ENCODE results near the gene SMAD6. TPM values are rescaled to one million over a fixed set of nuclear protein-coding genes. Genes with fewer than 3 reads are reported as not detected.

The SMAD6 gene
- total RNA-seq, 1 donor from 2014 or later = 8.9 TPM

DNA sequence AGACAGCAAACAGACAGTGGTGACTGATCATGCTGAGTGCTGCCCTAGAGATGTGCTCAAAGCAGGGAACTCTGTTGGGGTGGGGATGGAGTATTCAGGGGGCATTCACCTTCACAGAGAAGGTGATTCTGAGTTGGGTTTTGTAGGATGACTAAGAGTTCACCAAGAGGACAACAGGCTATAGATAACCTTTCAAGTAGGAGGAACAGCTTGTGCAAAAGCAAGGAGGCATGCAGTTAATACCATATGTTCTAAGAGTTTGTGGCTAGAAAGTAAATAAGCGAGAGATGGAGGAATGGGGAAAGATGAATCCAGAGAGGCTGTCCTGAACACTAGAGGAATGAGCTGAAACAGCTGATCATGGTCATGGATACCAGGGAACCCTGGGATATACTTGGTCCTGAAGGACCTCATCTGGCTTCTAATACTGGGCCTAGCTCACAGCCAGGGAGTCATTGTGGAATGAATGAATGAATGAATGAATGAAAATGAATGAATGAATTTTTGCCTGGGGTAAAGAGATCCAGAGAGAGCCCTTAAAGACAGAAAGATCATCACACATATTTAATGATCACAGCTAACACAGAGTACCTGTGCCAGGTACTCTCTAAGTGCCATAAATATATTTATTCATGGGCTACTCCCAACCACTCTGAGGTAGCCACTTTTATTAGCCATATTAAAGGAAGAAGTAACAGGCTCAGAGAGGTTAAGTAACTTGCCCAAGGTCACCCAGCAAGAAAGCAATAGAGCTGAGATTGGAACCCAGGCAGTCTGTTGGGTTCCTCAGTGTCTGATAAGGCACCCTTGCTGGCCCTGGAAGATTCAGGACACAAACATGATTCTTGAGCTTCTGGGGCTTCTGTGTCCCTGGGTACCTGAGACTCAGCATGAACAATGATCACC is 22.0 kb downstream of the SMAD6 start:
- Histone ChIP-seq H3K27me3 (ENCODE audit: control insufficient read depth in 3 of 3, insufficient read depth in 3 of 3, low read length in 3 of 3) (no peaks in the 10 kb centered on the region), H3K27ac (ENCODE audit: low read depth, low read length) (no peak overlapping the region), H3K4me3 (ENCODE audit: low read length in 3 of 3) (no peak overlapping the region), H3K36me3 (ENCODE audit: control insufficient read depth in 3 of 3, insufficient read depth in 3 of 3, low read length in 3 of 3) (peaks cover 0 to 7% (median 3%) of the 10 kb centered on the region in 3 donors), H3K4me1 (ENCODE audit: control insufficient read depth in 3 of 3, insufficient read depth in 3 of 3, low read length in 3 of 3) (peaks cover 0 to 6% (median 3%) of the 10 kb centered on the region in 3 donors), H3K9ac (ENCODE audit: low read depth in 1 of 3, low read length in 3 of 3) (no peak overlapping the region), H3K9me3 (ENCODE audit: control insufficient read depth in 3 of 3, low read length in 3 of 3) (no peaks in the 10 kb centered on the region)

DNA sequence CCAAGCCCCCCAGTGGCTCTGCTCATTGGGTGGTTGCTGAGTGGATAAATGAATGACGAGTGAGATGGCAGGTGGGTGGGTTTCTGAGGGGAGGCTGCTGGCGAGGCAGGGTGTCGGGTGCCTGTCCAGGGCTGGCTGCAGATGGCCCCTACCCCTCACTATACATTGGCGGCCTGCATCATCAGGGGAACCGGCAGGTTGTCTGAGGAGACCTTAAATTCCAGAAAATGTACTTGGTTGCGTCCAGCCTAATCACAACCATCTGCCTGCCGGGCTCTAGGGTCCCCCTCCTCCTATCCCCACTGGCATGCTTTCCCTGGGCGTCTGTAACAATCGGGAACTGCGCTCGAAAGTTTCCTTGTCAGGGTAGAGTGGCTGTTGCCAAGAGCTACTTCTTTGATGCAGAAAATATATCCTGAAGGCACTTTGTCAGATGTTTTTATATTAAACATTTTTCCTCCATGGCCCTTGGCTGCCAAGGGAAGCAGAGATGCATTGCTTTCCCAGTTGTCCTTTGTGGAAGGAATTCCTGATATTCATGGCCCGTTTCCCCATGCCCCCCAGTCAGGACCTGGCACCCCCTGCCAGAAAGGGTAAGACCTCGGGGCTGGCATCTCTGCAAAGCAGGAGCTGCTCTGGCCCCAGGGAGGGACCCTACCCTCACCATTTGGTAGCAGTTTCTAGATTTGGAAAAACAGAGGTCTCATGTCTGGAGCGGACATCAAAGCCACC is 22.9 kb downstream of the SMAD6 start:
- Histone ChIP-seq H3K9me3 (ENCODE audit: control insufficient read depth in 3 of 3, low read length in 3 of 3) (no peaks in the 10 kb centered on the region), H3K27me3 (ENCODE audit: control insufficient read depth in 3 of 3, insufficient read depth in 3 of 3, low read length in 3 of 3) (no peaks in the 10 kb centered on the region), H3K4me1 (ENCODE audit: control insufficient read depth in 3 of 3, insufficient read depth in 3 of 3, low read length in 3 of 3) (peaks cover 0 to 7% (median 3%) of the 10 kb centered on the region in 3 donors), H3K4me3 (ENCODE audit: low read length in 3 of 3) (no peak overlapping the region), H3K27ac (ENCODE audit: low read depth, low read length) (no peak overlapping the region), H3K9ac (ENCODE audit: low read depth in 1 of 3, low read length in 3 of 3) (no peak overlapping the region), H3K36me3 (ENCODE audit: control insufficient read depth in 3 of 3, insufficient read depth in 3 of 3, low read length in 3 of 3) (peaks cover 0 to 3% (median 3%) of the 10 kb centered on the region in 3 donors)

- Histone ChIP-seq H3K27me3 (ENCODE audit: control insufficient read depth in 3 of 3, insufficient read depth in 3 of 3, low read length in 3 of 3) (no peaks in the 10 kb centered on the region), H3K36me3 (ENCODE audit: control insufficient read depth in 3 of 3, insufficient read depth in 3 of 3, low read length in 3 of 3) (peaks cover 0 to 3% (median 3%) of the 10 kb centered on the region in 3 donors), H3K4me3 (ENCODE audit: low read length in 3 of 3) (no peak overlapping the region), H3K9me3 (ENCODE audit: control insufficient read depth in 3 of 3, low read length in 3 of 3) (no peaks in the 10 kb centered on the region), H3K4me1 (ENCODE audit: control insufficient read depth in 3 of 3, insufficient read depth in 3 of 3, low read length in 3 of 3) (peaks cover 0 to 8% (median 3%) of the 10 kb centered on the region in 3 donors), H3K27ac (ENCODE audit: low read depth, low read length) (no peak overlapping the region), H3K9ac (ENCODE audit: low read depth in 1 of 3, low read length in 3 of 3) (no peak overlapping the region)
Measured at GRCh38 chr15:66725464-66725785, 23.4 kb downstream of the SMAD6 start.

DNA sequence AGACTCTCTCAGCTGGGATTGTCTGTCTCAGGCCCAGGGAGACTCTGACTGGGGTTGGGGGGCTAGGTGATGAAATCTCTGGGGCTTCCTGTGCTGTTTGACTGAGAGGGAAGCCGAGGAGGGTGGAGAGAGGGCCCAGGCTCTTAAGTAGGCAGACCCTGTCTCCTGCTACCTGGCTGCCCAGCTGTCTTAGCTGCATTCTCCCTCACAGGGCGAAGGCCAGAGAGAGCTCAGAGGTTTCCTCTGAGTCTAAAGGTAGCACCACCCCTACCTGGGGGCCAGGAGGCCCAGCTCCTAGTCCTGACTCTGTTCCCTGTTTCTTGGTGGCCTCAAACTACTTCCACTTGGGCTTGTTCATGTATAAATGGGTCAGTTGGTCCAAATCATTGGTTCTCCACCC is 24.4 kb downstream of the SMAD6 start:
- Histone ChIP-seq H3K4me3 (ENCODE audit: low read length in 3 of 3) (no peak overlapping the region), H3K9me3 (ENCODE audit: control insufficient read depth in 3 of 3, low read length in 3 of 3) (no peaks in the 10 kb centered on the region), H3K36me3 (ENCODE audit: control insufficient read depth in 3 of 3, insufficient read depth in 3 of 3, low read length in 3 of 3) (peaks cover 0 to 3% (median 0%) of the 10 kb centered on the region in 3 donors), H3K4me1 (ENCODE audit: control insufficient read depth in 3 of 3, insufficient read depth in 3 of 3, low read length in 3 of 3) (peaks cover 0 to 8% (median 3%) of the 10 kb centered on the region in 3 donors), H3K27me3 (ENCODE audit: control insufficient read depth in 3 of 3, insufficient read depth in 3 of 3, low read length in 3 of 3) (no peaks in the 10 kb centered on the region), H3K9ac (ENCODE audit: low read depth in 1 of 3, low read length in 3 of 3) (peak overlapping the region in 1 of 3 donors; percentile 16), H3K27ac (ENCODE audit: low read depth, low read length) (no peak overlapping the region)

- H3K36me3 ChIP-seq (ENCODE audit: control insufficient read depth in 3 of 3, insufficient read depth in 3 of 3, low read length in 3 of 3) = no peaks in the 10 kb centered on the region
- no peak overlapping the region for H3K4me3 ChIP-seq (ENCODE audit: low read length in 3 of 3)
- H3K9ac ChIP-seq (ENCODE audit: low read depth in 1 of 3, low read length in 3 of 3) = peak overlapping the region in 1 of 3 donors; percentile 33
- H3K4me1 ChIP-seq (ENCODE audit: control insufficient read depth in 3 of 3, insufficient read depth in 3 of 3, low read length in 3 of 3) = peaks cover 3 to 11% (median 4%) of the 10 kb centered on the region in 3 donors
- H3K27me3 ChIP-seq (ENCODE audit: control insufficient read depth in 3 of 3, insufficient read depth in 3 of 3, low read length in 3 of 3) = no peaks in the 10 kb centered on the region
- no peaks in the 10 kb centered on the region for H3K9me3 ChIP-seq (ENCODE audit: control insufficient read depth in 3 of 3, low read length in 3 of 3)
- H3K27ac ChIP-seq (ENCODE audit: low read depth, low read length) = peak overlapping the region; percentile 36
Measured at GRCh38 chr15:66729331-66729951, 27.4 kb downstream of the SMAD6 start.

- no peaks in the 10 kb centered on the region for H3K27me3 ChIP-seq (ENCODE audit: control insufficient read depth in 3 of 3, insufficient read depth in 3 of 3, low read length in 3 of 3)
- peaks cover 9 to 14% (median 10%) of the 10 kb centered on the region in 3 donors for H3K4me1 ChIP-seq (ENCODE audit: control insufficient read depth in 3 of 3, insufficient read depth in 3 of 3, low read length in 3 of 3)
- H3K27ac ChIP-seq (ENCODE audit: low read depth, low read length) = no peak overlapping the region
- H3K36me3 ChIP-seq (ENCODE audit: control insufficient read depth in 3 of 3, insufficient read depth in 3 of 3, low read length in 3 of 3) = no peaks in the 10 kb centered on the region
- H3K9ac ChIP-seq (ENCODE audit: low read depth in 1 of 3, low read length in 3 of 3) = no peak overlapping the region
- H3K4me3 ChIP-seq (ENCODE audit: low read length in 3 of 3) = no peak overlapping the region
- no peaks in the 10 kb centered on the region for H3K9me3 ChIP-seq (ENCODE audit: control insufficient read depth in 3 of 3, low read length in 3 of 3)
Measured at GRCh38 chr15:66730168-66731021, 28.4 kb downstream of the SMAD6 start.

DNA sequence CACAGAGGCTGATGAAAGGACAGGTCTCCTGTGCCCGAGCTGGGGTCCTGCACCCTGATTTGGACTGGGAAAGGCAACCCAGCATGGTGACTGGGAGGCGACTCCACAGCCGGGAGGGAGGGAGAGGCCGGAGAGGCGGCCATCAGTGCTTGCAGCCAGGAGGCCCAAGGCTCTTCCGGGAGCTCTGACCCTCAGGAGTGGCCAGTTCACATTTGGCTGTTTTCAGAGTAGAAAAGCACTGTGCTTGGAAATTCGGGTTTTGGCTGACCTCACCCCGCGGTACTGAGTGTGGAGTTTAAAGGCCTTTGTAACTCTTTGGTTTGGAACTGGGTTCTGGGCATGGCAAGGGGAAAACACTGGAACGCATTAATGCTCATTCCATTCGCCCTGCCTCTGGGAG is 31.9 kb downstream of the SMAD6 start:
- H3K9me3 ChIP-seq (ENCODE audit: control insufficient read depth in 3 of 3, low read length in 3 of 3) = no peaks in the 10 kb centered on the region
- no peaks in the 10 kb centered on the region for H3K27me3 ChIP-seq (ENCODE audit: control insufficient read depth in 3 of 3, insufficient read depth in 3 of 3, low read length in 3 of 3)
- peaks cover 13 to 21% (median 15%) of the 10 kb centered on the region in 3 donors for H3K4me1 ChIP-seq (ENCODE audit: control insufficient read depth in 3 of 3, insufficient read depth in 3 of 3, low read length in 3 of 3)
- peak overlapping the region; percentile 12 for H3K27ac ChIP-seq (ENCODE audit: low read depth, low read length)
- H3K9ac ChIP-seq (ENCODE audit: low read depth in 1 of 3, low read length in 3 of 3) = no peak overlapping the region
- no peak overlapping the region for H3K4me3 ChIP-seq (ENCODE audit: low read length in 3 of 3)
- no peaks in the 10 kb centered on the region for H3K36me3 ChIP-seq (ENCODE audit: control insufficient read depth in 3 of 3, insufficient read depth in 3 of 3, low read length in 3 of 3)

DNA sequence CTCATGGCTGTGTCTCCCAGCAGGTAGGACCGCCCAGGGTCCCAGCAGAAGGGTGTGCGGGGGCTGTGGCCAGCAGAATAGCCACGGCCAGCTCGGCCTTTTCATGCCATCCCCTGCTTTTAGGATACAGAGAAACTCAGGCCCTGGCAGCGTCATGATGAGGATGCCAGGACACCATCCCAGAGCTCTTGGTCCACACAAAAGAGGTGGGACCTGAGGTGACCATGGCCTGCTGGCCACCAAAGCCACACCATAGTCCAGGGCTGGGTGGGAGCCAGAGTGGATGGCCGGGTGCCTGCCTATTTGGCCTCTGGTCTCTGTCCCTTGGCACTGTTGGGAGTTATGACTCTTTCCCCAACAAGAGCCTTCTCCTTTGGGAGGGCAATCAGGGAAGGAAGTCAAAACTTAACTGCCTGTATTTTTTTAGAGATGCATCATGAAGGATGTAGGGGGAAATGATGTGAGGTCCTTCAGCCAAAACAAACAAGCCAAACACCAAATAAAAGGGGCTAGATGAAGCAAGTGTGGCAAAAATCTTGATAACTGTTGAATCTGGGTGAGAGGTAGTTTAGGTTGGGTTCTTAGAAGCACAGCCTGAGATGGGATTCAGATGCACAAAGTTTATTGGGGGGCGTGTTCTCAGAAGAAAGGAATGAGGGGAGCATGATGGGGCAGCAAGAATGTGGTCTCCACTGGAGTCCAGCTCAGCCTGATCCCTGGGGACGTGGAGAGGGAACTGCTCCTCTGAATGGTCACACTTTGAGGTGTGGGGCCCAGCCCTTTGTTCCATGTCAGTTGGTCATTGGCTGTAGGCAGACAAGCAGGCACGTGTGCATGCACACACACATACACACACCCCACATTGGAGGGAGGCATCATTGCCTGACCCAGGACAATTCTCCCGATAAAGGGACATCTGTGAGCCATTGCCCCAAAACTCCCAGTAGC is 33.2 kb downstream of the SMAD6 start:
- H3K36me3 ChIP-seq (ENCODE audit: control insufficient read depth in 3 of 3, insufficient read depth in 3 of 3, low read length in 3 of 3) = no peaks in the 10 kb centered on the region
- H3K9me3 ChIP-seq (ENCODE audit: control insufficient read depth in 3 of 3, low read length in 3 of 3) = no peaks in the 10 kb centered on the region
- no peak overlapping the region for H3K9ac ChIP-seq (ENCODE audit: low read depth in 1 of 3, low read length in 3 of 3)
- H3K27ac ChIP-seq (ENCODE audit: low read depth, low read length) = no peak overlapping the region
- H3K27me3 ChIP-seq (ENCODE audit: control insufficient read depth in 3 of 3, insufficient read depth in 3 of 3, low read length in 3 of 3) = no peaks in the 10 kb centered on the region
- peaks cover 13 to 22% (median 15%) of the 10 kb centered on the region in 3 donors for H3K4me1 ChIP-seq (ENCODE audit: control insufficient read depth in 3 of 3, insufficient read depth in 3 of 3, low read length in 3 of 3)
- no peak overlapping the region for H3K4me3 ChIP-seq (ENCODE audit: low read length in 3 of 3)
